ENCODE results near the gene GPBP1L1.

GRCh38 chr1:45621895-45622523 is 64.3 kb downstream of the GPBP1L1 start:
- TF ChIP-seq, protein P1, sequence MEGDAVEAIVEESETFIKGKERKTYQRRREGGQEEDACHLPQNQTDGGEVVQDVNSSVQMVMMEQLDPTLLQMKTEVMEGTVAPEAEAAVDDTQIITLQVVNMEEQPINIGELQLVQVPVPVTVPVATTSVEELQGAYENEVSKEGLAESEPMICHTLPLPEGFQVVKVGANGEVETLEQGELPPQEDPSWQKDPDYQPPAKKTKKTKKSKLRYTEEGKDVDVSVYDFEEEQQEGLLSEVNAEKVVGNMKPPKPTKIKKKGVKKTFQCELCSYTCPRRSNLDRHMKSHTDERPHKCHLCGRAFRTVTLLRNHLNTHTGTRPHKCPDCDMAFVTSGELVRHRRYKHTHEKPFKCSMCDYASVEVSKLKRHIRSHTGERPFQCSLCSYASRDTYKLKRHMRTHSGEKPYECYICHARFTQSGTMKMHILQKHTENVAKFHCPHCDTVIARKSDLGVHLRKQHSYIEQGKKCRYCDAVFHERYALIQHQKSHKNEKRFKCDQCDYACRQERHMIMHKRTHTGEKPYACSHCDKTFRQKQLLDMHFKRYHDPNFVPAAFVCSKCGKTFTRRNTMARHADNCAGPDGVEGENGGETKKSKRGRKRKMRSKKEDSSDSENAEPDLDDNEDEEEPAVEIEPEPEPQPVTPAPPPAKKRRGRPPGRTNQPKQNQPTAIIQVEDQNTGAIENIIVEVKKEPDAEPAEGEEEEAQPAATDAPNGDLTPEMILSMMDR (IDR thresholded peaks at IDR 0.05 in 2 of 3, conservative IDR thresholded peaks at IDR 0.05 in 1 of 3; ENCODE audit: borderline replicate concordance in 1 of 3, insufficient read depth in 1 of 3, low read depth in 2 of 3, low read length in 2 of 3): no peak
- no peak for TF ChIP-seq REST (IDR thresholded peaks at IDR 0.05; ENCODE audit: low read depth)
- no peak for TF ChIP-seq EZH2 (IDR thresholded peaks at IDR 0.05)
- TF ChIP-seq POLR2AphosphoS5 (IDR thresholded peaks at IDR 0.05; ENCODE audit: low read depth, low read length): no peak
- no peak for TF ChIP-seq JUND (IDR thresholded peaks at IDR 0.05)
- no peak for TF ChIP-seq POLR2A (IDR thresholded peaks at IDR 0.05; ENCODE audit: borderline replicate concordance, extremely low read depth, insufficient read depth, insufficient read length)
- TF ChIP-seq, protein P2, sequence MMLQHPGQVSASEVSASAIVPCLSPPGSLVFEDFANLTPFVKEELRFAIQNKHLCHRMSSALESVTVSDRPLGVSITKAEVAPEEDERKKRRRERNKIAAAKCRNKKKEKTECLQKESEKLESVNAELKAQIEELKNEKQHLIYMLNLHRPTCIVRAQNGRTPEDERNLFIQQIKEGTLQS (IDR thresholded peaks at IDR 0.05): no peak
- no peak for TF ChIP-seq MAX (IDR thresholded peaks at IDR 0.05)

All from HCT116 (cell line).